GM21390 (cell line): ENCODE measurements around the gene ABHD2.
"Not testable (repeated sequence)": the region's sequence is repeated elsewhere in the genome, so short reads cannot be mapped to it uniquely, and the experiment has no call there.

Experiments used
- ATAC-seq: cut with Tn5 transposase; IDR thresholded peaks from one replicate; pipeline ENCODE4 v1.9.1; 2021; ENCODE audit not compliant: unreplicated experiment

Gene ABHD2

GRCh38 chr15:89075101-89075640 lies 13.1 kb upstream of the ABHD2 start:
- no peak for ATAC-seq

GRCh38 chr15:89075846-89076245 lies 12.4 kb upstream of the ABHD2 start:
- no peak for ATAC-seq

GRCh38 chr15:89077750-89078149 lies 10.5 kb upstream of the ABHD2 start:
- ATAC-seq: no peak

GRCh38 chr15:89078851-89079810 lies 9.1 kb upstream of the ABHD2 start:
- no peak for ATAC-seq

GRCh38 chr15:89081878-89082277 lies 6.4 kb upstream of the ABHD2 start:
- no peak for ATAC-seq

GRCh38 chr15:89083246-89083645 lies 5.0 kb upstream of the ABHD2 start:
- ATAC-seq: no peak

GRCh38 chr15:89085289-89085926 lies 2.8 kb upstream of the ABHD2 start:
- no peak for ATAC-seq

GRCh38 chr15:89085933-89086332 lies 2.3 kb upstream of the ABHD2 start:
- ATAC-seq: not testable (repeated sequence)

GRCh38 chr15:89086390-89086789 lies 1.9 kb upstream of the ABHD2 start:
- ATAC-seq: not testable (repeated sequence)

GRCh38 chr15:89087161-89087829 lies 961 bp upstream of the ABHD2 start:
- no peak for ATAC-seq

GRCh38 chr15:89088605-89089315 lies 504 bp downstream of the ABHD2 start:
- peak; percentile 5 for ATAC-seq

- ATAC-seq: no peak
These were observed 1.3 kb downstream of the ABHD2 start for GRCh38 chr15:89089316-89090230.

GRCh38 chr15:89090791-89091626 lies 2.8 kb downstream of the ABHD2 start:
- ATAC-seq: no peak

- no peak for ATAC-seq
These were observed 3.5 kb downstream of the ABHD2 start for GRCh38 chr15:89091627-89092220.

GRCh38 chr15:89093509-89093908 lies 5.3 kb downstream of the ABHD2 start:
- ATAC-seq: no peak

GRCh38 chr15:89095073-89095472 lies 6.8 kb downstream of the ABHD2 start:
- ATAC-seq: no peak

- no peak for ATAC-seq
These were observed 7.3 kb downstream of the ABHD2 start for GRCh38 chr15:89095556-89095955.

GRCh38 chr15:89096664-89097063 lies 8.4 kb downstream of the ABHD2 start:
- ATAC-seq: no peak
